ENCODE data around the gene DBH.

Gene DBH

GRCh38 chr9:133704711-133705181 lies 68.6 kb downstream of the DBH start:
- TF ChIP-seq, protein P1, sequence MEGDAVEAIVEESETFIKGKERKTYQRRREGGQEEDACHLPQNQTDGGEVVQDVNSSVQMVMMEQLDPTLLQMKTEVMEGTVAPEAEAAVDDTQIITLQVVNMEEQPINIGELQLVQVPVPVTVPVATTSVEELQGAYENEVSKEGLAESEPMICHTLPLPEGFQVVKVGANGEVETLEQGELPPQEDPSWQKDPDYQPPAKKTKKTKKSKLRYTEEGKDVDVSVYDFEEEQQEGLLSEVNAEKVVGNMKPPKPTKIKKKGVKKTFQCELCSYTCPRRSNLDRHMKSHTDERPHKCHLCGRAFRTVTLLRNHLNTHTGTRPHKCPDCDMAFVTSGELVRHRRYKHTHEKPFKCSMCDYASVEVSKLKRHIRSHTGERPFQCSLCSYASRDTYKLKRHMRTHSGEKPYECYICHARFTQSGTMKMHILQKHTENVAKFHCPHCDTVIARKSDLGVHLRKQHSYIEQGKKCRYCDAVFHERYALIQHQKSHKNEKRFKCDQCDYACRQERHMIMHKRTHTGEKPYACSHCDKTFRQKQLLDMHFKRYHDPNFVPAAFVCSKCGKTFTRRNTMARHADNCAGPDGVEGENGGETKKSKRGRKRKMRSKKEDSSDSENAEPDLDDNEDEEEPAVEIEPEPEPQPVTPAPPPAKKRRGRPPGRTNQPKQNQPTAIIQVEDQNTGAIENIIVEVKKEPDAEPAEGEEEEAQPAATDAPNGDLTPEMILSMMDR (IDR thresholded peaks at IDR 0.05), result no peak

DNA sequence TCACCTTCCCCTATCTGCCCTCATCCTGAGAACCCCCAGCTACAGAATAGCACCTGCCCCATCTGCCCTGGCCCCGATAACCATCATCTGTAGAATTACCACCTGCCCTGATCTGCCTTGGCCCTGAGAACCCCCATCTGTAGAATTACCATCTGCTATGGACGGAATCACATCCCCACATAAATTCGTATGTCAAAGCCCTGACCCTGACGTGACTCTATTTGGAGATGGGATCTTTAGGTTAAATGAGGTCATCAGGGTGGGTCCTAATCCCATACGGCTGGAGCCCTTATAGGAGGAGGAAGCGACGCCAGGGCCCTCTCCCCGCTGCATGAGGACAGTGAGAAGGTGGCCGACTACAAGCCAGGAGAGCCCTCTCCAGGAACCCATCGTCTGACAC lies 69.4 kb downstream of the DBH start:
- TF ChIP-seq, protein P1 (IDR thresholded peaks at IDR 0.05), result no peak

- TF ChIP-seq, protein P1 (IDR thresholded peaks at IDR 0.05), result no peak
Observed at GRCh38 chr9:133706307-133707050, 70.3 kb downstream of the DBH start.

- TF ChIP-seq, protein P1 (IDR thresholded peaks at IDR 0.05), result no peak
Observed at GRCh38 chr9:133707065-133707762, 71.1 kb downstream of the DBH start.

GRCh38 chr9:133707763-133708245 lies 71.6 kb downstream of the DBH start:
- TF ChIP-seq, protein P1 (IDR thresholded peaks at IDR 0.05), result no peak

- TF ChIP-seq, protein P1 (IDR thresholded peaks at IDR 0.05), result no peak
Observed at GRCh38 chr9:133708246-133709014, 72.3 kb downstream of the DBH start.

All from LNCAP (cell line).